ENCODE results near the gene HS6ST2.

The HS6ST2 gene

DNA sequence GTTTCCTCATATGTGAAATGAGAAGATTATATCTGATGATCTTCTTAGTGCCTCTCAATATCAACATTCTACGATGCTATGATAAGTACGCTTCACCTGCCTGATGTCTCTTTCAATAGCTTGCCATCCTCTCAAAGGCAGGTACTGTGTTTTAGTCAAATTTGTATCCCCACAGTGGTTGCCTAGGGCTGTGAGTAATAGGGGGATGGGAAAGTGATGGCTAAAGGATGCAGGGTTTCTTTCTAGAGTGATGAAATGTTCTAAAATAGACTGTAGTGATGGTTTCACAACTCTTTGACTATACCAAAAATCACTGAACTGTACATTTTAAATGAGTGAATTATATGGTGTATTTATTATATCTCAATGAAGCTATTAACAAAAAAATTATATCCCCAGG lies 142.8 kb downstream of the HS6ST2 start:
- no peak overlapping the region for H3K4me3 ChIP-seq (ENCODE audit: control insufficient read depth, low read depth, low read length)
- DNase-seq (ENCODE audit: low read depth) = no peak
- TF ChIP-seq, protein P1, sequence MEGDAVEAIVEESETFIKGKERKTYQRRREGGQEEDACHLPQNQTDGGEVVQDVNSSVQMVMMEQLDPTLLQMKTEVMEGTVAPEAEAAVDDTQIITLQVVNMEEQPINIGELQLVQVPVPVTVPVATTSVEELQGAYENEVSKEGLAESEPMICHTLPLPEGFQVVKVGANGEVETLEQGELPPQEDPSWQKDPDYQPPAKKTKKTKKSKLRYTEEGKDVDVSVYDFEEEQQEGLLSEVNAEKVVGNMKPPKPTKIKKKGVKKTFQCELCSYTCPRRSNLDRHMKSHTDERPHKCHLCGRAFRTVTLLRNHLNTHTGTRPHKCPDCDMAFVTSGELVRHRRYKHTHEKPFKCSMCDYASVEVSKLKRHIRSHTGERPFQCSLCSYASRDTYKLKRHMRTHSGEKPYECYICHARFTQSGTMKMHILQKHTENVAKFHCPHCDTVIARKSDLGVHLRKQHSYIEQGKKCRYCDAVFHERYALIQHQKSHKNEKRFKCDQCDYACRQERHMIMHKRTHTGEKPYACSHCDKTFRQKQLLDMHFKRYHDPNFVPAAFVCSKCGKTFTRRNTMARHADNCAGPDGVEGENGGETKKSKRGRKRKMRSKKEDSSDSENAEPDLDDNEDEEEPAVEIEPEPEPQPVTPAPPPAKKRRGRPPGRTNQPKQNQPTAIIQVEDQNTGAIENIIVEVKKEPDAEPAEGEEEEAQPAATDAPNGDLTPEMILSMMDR (IDR thresholded peaks at IDR 0.05; ENCODE audit: control insufficient read depth, insufficient read depth, low read depth, low read length, missing control alignments) = no peak

DNA sequence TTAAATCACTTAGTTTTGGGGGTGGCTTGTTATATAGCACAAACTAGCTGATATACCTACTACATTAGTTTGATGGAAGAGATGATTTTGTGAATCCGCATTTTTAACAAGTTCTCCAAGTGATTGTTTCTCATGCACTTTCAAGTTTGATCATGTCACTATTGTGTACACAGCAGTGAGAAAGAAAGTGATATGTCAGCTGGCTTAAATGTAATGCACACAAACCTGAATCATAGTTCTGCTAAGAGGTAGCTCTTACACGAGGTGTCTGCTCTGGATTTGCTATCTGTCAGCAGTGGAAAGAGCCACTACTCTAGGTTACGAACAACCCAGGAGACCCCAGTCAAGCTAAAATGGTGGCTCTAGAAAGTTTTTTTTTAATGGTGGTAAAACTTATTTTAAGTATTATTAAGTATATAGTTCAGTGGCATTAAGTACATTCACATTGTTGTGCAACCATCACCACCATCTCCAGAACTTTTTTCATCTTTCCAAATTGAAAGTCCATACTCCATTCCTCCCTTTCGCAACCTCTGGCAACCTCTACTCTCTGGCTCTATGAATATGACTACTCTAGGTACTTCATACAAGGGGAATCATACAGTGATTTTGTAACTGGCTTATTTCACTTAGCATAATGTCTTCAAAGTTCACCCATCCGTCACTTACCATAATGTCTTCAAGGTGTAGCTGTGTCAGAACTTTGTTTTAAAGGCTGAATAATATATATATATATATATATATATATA lies 147.3 kb downstream of the HS6ST2 start:
- no peak for DNase-seq (ENCODE audit: low read depth)
- TF ChIP-seq, protein P1 (IDR thresholded peaks at IDR 0.05; ENCODE audit: control insufficient read depth, insufficient read depth, low read depth, low read length, missing control alignments) = no peak
- H3K4me3 ChIP-seq (ENCODE audit: control insufficient read depth, low read depth, low read length) = no peak overlapping the region

GRCh38 chrX:132810488-132810887 lies 147.9 kb downstream of the HS6ST2 start:
- TF ChIP-seq, protein P1 (IDR thresholded peaks at IDR 0.05; ENCODE audit: control insufficient read depth, insufficient read depth, low read depth, low read length, missing control alignments) = no peak
- no peak for DNase-seq (ENCODE audit: low read depth)
- H3K4me3 ChIP-seq (ENCODE audit: control insufficient read depth, low read depth, low read length) = no peak overlapping the region

- TF ChIP-seq, protein P1 (IDR thresholded peaks at IDR 0.05; ENCODE audit: control insufficient read depth, insufficient read depth, low read depth, low read length, missing control alignments) = no peak
- no peak for DNase-seq (ENCODE audit: low read depth)
Observed at GRCh38 chrX:132809581-132809980, 148.8 kb downstream of the HS6ST2 start.

DNA sequence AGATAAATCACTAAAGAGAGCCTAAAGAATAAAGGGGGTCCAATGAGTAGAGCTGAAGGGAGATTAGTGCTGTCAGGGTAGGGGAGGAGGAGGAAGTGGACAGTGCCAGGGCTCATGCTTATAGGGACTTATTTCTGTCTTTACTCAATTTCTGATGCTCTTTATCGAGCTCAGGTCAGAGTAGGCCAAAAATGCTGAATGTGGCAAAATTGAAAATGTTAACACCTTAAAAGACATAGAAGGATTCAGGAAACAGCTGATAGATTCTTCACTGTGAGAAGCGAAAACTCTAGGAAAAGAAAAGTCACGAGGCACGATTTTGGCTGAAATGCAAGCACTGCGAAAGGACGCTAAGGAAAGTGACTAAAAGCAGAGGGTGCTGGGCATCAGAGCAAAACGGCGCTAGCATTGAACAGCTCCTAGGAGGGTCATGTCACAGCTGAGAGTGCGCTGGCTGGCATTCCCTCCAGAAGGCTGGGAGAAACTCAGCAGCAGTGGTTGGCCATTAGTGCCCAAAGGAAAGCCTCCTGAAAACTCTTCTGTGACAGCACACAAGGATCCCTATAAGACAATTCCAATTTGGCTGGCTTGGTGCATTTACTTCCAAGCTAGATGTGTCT lies 150.9 kb downstream of the HS6ST2 start:
- H3K4me3 ChIP-seq (ENCODE audit: control insufficient read depth, low read depth, low read length) = no peak overlapping the region
- TF ChIP-seq, protein P1 (IDR thresholded peaks at IDR 0.05; ENCODE audit: control insufficient read depth, insufficient read depth, low read depth, low read length, missing control alignments) = no peak

More at GRCh38 chrX:132809581-132809980, 148.8 kb downstream of the HS6ST2 start:
- no peak overlapping the region for H3K4me3 ChIP-seq (ENCODE audit: control insufficient read depth, low read depth, low read length)

GRCh38 chrX:132802033-132802432 lies 156.4 kb downstream of the HS6ST2 start:
- DNase-seq (ENCODE audit: low read depth) = no peak
- TF ChIP-seq, protein P1 (IDR thresholded peaks at IDR 0.05; ENCODE audit: control insufficient read depth, insufficient read depth, low read depth, low read length, missing control alignments) = no peak
- H3K4me3 ChIP-seq (ENCODE audit: control insufficient read depth, low read depth, low read length) = no peak overlapping the region

More for the DNA sequence above, 150.9 kb downstream of the HS6ST2 start:
- DNase-seq (ENCODE audit: low read depth) = no peak
